HG02885 (cell line): ENCODE results near the gene CLCN1.

Source experiments
- ATAC-seq: cut with Tn5 transposase; IDR thresholded peaks from one replicate; pipeline ENCODE4 v1.9.1; 2021; ENCODE audit warnings: mild to moderate bottlenecking; ENCODE audit not compliant: unreplicated experiment, poor library complexity

Gene CLCN1

DNA sequence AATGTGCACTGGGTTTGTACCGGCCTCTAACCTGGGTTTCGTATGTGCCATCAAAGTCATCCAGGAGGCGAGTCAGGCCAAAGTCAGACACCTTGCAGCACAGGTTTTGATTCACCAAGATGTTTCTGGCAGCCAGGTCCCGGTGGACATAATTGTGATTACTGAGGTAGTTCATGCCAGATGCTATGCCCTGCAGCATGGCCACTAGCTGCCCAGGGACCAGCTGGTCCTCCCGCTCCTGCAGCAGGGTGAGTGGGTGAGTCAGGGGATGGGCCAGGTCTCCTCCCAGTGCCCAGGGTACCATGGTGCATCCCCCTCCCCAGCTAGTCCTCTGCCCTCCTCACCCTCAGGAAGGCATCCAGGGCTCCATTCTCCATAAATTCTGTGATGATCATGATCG is 78.9 kb downstream of the CLCN1 start:
- ATAC-seq, result no peak

DNA sequence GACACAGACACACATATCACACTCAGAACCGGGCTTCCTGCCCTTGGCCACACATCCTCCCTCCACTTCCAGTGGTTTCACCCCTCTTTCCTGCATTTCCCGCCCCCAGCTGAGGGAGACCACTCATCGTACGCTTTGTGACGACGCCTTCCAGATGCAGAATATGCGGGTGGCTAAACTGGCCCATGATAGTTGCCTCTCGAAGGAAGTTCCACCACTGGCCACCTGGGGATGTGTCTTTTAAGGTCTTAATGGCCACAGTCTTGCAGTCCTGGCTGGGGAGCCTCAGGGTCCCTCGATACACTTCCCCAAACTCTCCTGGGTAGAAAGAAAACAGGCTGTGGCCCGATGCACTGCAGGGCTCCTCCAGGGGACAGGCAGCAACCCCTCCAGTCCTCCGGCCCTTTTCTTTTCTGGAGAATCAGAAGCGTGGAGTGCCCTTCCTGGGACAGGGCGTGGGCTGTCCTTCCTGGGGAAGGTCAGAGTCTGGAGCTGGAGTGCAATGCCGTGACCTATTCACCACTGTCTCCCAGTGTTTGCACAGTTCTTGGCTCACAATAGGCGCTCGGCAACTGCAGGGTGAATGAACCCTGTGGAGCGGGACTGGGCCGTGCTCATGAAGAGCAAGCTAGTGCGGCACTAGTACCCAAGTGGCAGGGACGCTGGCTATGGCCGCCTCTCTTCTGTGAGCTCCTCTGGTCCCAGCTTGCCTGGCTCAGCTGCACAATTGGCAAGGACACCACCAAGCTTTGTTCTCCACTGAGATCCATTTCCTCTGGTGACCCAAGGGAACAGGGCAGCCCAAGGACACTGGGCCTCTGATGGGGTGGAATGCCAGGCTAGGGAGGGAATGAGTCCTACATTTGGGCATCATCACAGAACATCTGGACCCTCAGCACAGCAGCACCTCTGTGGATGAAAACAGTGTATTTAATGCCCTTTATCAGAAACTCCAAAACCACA is 79.6 kb downstream of the CLCN1 start:
- ATAC-seq, result peak; percentile 47

DNA sequence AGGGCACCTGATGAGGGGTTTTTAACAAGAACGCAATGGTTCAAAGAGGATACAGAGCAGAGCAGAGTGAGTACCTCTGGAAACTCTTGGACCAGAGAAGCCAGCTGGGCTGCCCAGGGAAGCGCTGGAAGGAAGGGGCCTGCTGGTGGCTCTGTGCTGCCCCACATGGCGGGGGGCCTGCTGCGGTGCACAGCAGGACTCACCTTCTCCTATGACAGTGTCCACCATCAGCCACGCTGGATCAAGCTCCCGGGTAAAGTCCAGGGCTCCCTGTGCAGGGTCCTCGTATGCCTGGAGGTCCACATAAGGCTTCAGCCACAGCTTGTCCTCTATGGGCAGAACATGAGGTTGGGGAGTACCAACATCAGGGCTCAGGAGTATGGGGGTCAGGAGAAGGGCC is 80.3 kb downstream of the CLCN1 start:
- no peak for ATAC-seq

DNA sequence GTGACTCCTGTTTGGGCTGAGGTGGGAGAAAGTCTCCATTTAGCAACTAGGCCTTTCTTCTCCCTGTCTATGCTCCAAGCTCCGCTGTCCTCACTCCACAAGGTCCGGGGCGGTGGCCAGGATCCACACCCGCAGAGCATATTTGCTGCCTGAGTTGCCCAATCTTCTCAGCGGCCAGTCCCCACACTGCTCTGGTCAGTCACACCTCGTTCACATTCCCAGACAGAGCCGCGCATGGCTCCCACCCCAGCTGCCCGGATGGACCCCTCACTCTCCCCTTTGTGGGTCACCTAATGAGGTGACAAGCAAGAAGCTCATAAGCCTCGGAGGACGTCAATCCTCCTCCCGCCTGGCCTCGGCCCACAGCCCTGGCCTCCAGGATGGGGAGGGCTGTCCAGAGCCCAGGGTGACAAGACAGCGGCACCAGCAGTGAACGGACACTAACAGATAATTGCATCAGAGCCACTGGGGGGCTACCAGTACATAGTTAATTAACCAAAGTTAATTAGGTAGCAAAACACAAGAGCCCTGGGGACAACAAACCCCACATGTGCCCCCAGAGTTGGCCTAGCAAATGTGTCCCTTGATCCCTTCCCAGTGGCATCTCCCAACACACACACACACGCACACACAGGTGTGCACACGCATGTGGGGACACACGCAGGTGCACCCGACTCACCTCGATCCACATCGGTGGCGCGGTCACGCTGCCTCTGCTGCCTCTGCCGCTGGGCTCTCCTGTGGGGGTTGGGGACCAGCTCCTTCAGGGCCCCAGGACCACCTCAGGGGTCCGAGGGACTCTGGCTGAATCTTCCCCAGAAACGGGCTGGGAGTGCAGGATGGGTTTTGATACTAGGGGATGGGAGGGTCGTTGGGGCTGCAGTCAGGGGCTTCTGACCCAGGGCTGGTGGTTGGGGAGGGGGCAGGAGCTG is 81.0 kb downstream of the CLCN1 start:
- ATAC-seq, result no peak

DNA sequence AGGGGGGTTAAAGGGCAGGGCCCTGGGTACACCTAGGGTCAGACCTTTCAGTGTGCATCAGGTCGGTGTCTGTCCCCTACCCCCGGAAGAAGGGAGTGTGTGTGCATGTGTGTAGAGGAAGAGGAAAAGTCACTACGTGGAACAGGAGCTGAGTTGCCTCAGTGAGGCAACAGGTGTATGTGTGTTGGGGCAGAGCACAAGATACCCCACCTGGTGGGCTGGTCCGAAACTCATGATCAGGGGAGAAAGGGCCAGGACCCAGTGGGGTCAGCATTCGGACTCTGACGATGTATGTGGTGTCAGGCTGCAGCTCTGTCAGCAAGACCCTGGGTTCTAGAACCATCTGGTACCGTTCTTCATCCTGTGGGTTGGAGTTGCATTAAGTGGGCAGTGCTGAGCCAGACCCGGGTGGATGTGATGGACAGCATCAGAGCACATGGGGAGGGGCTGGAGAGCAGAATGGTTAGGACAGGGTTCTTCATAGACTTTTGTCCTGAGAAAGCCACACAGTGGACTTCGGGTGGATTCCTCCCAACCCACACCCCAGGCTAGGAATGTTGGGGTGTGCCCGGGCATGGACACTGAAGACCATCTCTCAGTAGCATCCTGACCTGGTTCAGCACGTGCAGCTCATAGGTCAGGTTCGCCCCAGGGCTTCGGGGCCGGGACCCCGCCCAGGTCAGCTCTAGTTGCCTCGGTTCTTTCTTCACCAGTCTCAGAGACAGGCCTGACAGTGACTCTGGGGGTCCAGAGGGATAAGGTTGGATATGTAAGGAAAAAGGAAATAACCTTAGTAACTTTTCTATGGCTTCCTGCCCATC is 82.0 kb downstream of the CLCN1 start:
- ATAC-seq, result no peak

DNA sequence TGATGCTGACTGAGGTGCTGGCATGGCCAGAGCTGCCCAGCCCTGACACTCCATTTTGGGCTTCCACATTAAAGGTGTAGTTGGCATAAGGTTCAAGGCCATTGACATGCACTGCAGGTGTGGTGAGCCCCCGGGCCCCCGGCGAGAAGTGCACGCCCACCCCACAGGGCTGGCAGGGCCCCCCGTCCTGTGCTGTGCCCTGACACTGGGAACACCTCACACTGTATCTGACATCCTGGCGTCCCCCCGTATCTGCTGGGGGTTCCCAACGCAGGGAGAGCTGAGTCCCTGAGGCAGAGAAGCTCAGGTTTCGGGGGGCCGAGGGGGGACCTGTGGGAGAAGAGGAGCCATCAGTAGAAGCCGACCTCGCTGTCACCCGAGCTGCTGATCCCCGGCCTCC is 82.7 kb downstream of the CLCN1 start:
- ATAC-seq, result no peak

DNA sequence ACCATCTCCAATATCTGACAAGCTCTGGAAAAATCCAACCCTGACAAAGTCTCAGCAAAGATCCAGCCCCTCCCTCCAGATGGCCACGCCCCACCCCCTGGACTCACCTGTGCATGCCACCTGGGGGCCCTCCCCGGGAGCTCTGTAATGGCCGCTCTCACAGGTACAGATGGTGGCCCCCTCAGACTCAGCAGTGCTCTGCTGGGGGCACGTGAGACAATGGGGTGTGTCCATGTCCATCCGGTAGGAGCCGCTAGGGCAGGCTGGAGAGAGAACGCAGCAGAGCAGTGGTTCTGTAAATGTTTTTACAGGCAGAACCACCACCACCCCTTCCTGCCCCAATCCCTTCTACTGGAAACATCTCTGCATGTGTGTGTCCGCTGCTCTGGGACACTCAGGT is 83.2 kb downstream of the CLCN1 start:
- ATAC-seq, result no peak

DNA sequence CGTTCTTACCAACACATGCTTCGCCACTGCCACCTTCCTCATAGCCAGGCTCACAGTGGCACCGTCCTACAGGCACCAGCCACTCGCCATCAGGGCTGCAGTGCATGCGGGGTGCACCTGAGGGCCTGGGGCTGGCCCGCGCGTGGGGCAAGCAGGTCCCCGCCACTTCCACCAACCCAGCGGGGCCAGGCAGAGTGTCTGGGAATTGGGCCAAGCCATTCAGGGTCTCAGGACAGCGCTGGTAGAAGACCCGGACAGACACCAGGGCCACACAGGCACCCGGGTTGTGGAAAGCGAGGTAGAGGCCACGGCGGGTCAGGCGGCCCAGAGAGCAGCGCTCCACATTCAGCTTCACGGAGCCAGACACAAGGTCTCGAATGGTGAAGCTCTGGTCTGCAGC is 83.7 kb downstream of the CLCN1 start:
- ATAC-seq, result no peak

DNA sequence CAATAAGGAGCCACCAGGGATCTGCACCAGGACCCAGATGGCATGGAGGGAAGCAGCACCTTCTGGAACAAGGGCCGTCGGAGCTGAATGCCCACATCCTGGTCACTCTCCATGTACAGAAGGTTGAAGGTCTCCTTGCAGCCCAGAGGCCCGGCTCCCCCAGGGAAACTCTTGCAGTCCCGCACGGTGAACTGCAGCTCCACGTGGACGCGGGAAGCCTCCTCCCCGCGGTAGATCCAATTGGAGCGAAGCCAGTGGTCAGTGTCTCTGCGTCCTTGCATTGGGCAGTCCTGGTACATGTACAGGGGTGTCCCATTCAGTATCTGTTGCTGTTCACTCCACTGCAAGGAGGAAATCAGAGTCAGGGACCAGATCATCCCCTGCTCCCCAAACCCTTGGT is 85.4 kb downstream of the CLCN1 start:
- no peak for ATAC-seq
